ENCODE results near the gene NEDD8.

NEDD8 gene

DNA sequence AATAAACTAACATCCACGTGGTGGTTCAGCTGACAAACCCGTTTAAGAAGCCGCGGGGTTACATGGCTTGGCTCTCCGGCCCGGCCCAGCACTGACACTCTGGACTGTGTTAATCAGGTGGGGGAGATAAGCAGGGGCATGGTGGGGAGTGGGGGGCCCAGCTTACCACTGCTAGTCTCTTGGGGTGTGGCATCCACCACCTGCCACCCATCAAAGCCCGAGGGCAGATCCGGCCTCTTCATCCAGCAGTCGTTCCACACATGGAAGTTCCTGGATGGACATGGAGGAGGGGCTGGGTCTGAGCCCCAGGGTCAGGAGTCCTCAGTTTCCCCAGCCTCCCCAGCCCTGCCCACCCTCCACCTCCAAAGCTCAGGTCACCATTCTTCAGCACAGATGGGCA, 26.0 kb upstream of the NEDD8 start:
- no peak overlapping the region for H3K4me2 ChIP-seq (ENCODE audit: low read depth, low read length, poor library complexity, severe bottlenecking)
- no peaks in the 10 kb centered on the region for H3F3A ChIP-seq (ENCODE audit: low read depth)
- no peak overlapping the region for H3K4me3 ChIP-seq (ENCODE audit: low read length, poor library complexity, severe bottlenecking)
- no peak overlapping the region for H3K9ac ChIP-seq (ENCODE audit: low read depth, low read length, poor library complexity, severe bottlenecking)
- H3K36me3 ChIP-seq (ENCODE audit: insufficient read depth, low read length): no peaks in the 10 kb centered on the region
- H4K20me1 ChIP-seq (ENCODE audit: insufficient read depth, low read length, poor library complexity, severe bottlenecking): no peaks in the 10 kb centered on the region
- no peaks in the 10 kb centered on the region for H3K4me1 ChIP-seq (ENCODE audit: insufficient read depth, low read length, poor library complexity, severe bottlenecking)
- H3K9me2 ChIP-seq (replicated peaks; ENCODE audit: low read depth, low read length): no peaks in the 10 kb centered on the region
- H3K79me2 ChIP-seq (ENCODE audit: insufficient read depth, low read length): no peaks in the 10 kb centered on the region
- no peak overlapping the region for H2AFZ ChIP-seq (ENCODE audit: low read length)
- H3K9me3 ChIP-seq (ENCODE audit: insufficient read depth, low read depth, low read length): no peaks in the 10 kb centered on the region
- no peaks in the 10 kb centered on the region for H3K27me3 ChIP-seq (ENCODE audit: insufficient read depth, low read length, poor library complexity, severe bottlenecking)
- TF ChIP-seq CTCF (conservative IDR thresholded peaks at IDR 0.05; ENCODE audit: low read length) (no peak), EZH2phosphoT487 (IDR thresholded peaks at IDR 0.05; ENCODE audit: borderline replicate concordance) (no peak)

DNA sequence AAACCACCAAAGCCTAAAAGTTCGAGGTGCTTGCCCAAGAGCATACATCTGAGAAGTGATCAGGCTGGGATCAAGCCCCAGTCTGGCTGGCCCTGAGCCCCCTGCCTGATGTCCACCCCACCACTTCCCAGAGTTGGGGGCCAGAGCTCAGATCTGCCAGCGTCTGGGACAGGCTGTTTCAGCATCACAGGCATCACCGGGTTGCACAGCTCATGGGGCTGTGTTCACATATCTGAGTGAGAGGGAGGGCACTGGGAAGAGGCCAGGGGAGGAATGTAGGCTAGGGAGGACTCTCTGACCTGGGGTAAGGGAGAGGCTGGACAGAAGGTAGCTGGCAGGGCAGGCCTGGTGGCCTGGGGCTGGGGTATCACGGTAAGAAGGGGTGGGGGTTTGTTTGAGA, 24.8 kb upstream of the NEDD8 start:
- TF ChIP-seq CTCF (conservative IDR thresholded peaks at IDR 0.05; ENCODE audit: low read length): no peak
- no peak for TF ChIP-seq EZH2phosphoT487 (IDR thresholded peaks at IDR 0.05; ENCODE audit: borderline replicate concordance)
- no peaks in the 10 kb centered on the region for H3F3A ChIP-seq (ENCODE audit: low read depth)
- no peaks in the 10 kb centered on the region for H3K36me3 ChIP-seq (ENCODE audit: insufficient read depth, low read length)
- no peaks in the 10 kb centered on the region for H4K20me1 ChIP-seq (ENCODE audit: insufficient read depth, low read length, poor library complexity, severe bottlenecking)
- no peaks in the 10 kb centered on the region for H3K27me3 ChIP-seq (ENCODE audit: insufficient read depth, low read length, poor library complexity, severe bottlenecking)
- no peaks in the 10 kb centered on the region for H3K4me1 ChIP-seq (ENCODE audit: insufficient read depth, low read length, poor library complexity, severe bottlenecking)
- no peaks in the 10 kb centered on the region for H3K79me2 ChIP-seq (ENCODE audit: insufficient read depth, low read length)
- H3K4me3 ChIP-seq (ENCODE audit: low read length, poor library complexity, severe bottlenecking): no peak overlapping the region
- H2AFZ ChIP-seq (ENCODE audit: low read length): no peak overlapping the region
- no peaks in the 10 kb centered on the region for H3K9me3 ChIP-seq (ENCODE audit: insufficient read depth, low read depth, low read length)
- no peak overlapping the region for H3K9ac ChIP-seq (ENCODE audit: low read depth, low read length, poor library complexity, severe bottlenecking)
- no peak overlapping the region for H3K4me2 ChIP-seq (ENCODE audit: low read depth, low read length, poor library complexity, severe bottlenecking)
- no peaks in the 10 kb centered on the region for H3K9me2 ChIP-seq (replicated peaks; ENCODE audit: low read depth, low read length)

DNA sequence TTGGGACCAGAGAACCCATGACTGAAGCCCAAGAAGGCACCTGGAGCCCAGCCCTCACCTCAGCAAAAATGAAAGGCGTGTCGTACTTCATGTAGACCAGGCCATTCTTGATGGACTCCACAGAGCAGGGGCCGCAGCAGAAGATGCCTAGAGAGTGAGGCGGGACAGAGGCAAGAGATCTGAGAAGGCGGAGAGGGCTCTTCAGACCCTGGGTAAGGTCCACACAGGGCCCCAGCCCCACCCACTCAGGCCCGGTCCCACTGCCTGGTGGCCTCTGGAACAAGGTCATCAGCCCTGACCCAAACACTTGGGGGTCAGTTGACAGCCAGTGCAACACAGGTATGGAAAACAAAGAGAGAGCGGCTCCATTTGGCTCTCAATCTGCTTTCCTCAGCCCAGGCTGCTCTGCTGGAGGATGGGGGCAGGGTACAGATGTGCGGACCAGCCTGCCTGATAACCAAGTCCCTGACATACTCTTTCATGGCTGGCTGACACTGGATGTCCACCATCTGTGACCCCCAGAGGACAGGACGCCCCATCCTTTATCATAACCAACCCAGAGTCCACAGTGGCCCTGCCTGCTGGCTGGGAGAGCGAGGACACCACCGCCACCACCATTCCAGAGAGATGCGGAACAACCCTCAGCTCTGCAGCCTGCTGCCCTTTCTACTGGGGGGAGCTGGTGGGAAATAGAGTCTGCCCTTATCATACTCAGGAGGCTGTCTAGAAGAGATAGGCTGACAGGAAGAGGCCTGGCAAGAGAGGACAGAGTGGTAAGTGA, 24.0 kb upstream of the NEDD8 start:
- TF ChIP-seq EZH2phosphoT487 (IDR thresholded peaks at IDR 0.05; ENCODE audit: borderline replicate concordance) (no peak), CTCF (conservative IDR thresholded peaks at IDR 0.05; ENCODE audit: low read length) (no peak)
- no peaks in the 10 kb centered on the region for H3K79me2 ChIP-seq (ENCODE audit: insufficient read depth, low read length)
- no peaks in the 10 kb centered on the region for H3F3A ChIP-seq (ENCODE audit: low read depth)
- no peak overlapping the region for H3K9ac ChIP-seq (ENCODE audit: low read depth, low read length, poor library complexity, severe bottlenecking)
- no peaks in the 10 kb centered on the region for H3K36me3 ChIP-seq (ENCODE audit: insufficient read depth, low read length)
- no peaks in the 10 kb centered on the region for H3K27me3 ChIP-seq (ENCODE audit: insufficient read depth, low read length, poor library complexity, severe bottlenecking)
- no peaks in the 10 kb centered on the region for H3K9me3 ChIP-seq (ENCODE audit: insufficient read depth, low read depth, low read length)
- no peak overlapping the region for H2AFZ ChIP-seq (ENCODE audit: low read length)
- no peak overlapping the region for H3K4me2 ChIP-seq (ENCODE audit: low read depth, low read length, poor library complexity, severe bottlenecking)
- no peaks in the 10 kb centered on the region for H4K20me1 ChIP-seq (ENCODE audit: insufficient read depth, low read length, poor library complexity, severe bottlenecking)
- no peaks in the 10 kb centered on the region for H3K4me1 ChIP-seq (ENCODE audit: insufficient read depth, low read length, poor library complexity, severe bottlenecking)
- no peaks in the 10 kb centered on the region for H3K9me2 ChIP-seq (replicated peaks; ENCODE audit: low read depth, low read length)
- H3K4me3 ChIP-seq (ENCODE audit: low read length, poor library complexity, severe bottlenecking): no peak overlapping the region
